Neural cell (in vitro differentiated cells): ENCODE results near the gene PDE7B.

Experiments used
- EZH2 ChIP-seq: fragments of 200-600, 300-800 bp; shearing (Covaris generic), sonication (generic); IDR thresholded peaks from 2 replicates; pipeline ENCODE4 v1.6.1; 2014; ENCODE audit warnings: antibody characterized with exemption, low read length, borderline replicate concordance, mild to moderate bottlenecking; ENCODE audit not compliant: insufficient read depth, poor library complexity, severe bottlenecking
- MXI1 ChIP-seq: fragments of 450-650 bp; conservative IDR thresholded peaks from 2 replicates; pipeline ENCODE4 v1.6.1; 2014; ENCODE audit warnings: antibody characterized with exemption, mild to moderate bottlenecking; ENCODE audit not compliant: poor library complexity, severe bottlenecking
- POLR2AphosphoS5 ChIP-seq: IDR thresholded peaks from 2 replicates; pipeline ENCODE4 v1.6.1; 2012
- SMC3 ChIP-seq: fragments of 450-650 bp; conservative IDR thresholded peaks from 2 replicates; pipeline ENCODE4 v1.6.1; 2014; ENCODE audit warnings: antibody characterized with exemption, mild to moderate bottlenecking, moderate library complexity; ENCODE audit not compliant: poor library complexity
- TF ChIP-seq, protein P1 (sequence below): fragments of 450-650 bp; IDR thresholded peaks from 2 replicates; pipeline ENCODE4 v1.5.1; 2014; ENCODE audit warnings: antibody characterized with exemption, mild to moderate bottlenecking, moderate library complexity; ENCODE audit not compliant: poor library complexity, severe bottlenecking

DNA sequence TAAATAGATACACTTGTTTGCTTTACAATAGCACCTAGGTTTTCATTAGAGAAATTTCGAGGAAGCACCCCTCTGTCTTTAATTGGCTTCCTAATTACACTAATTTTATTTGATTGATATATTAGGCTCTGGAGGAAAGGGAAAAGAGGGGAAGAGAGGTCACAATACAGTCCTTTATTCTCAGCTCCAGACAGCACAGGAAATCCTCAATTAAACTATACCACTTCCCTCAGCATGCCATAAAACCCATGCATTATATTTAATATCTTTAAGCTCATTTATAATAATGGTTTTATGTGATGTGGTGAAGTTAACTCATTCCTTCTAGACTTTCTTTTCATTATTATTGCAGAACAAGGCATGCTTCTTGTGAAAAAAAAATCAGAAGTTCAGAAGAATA lies 17.7 kb upstream of the PDE7B start:
- TF ChIP-seq, protein P1, sequence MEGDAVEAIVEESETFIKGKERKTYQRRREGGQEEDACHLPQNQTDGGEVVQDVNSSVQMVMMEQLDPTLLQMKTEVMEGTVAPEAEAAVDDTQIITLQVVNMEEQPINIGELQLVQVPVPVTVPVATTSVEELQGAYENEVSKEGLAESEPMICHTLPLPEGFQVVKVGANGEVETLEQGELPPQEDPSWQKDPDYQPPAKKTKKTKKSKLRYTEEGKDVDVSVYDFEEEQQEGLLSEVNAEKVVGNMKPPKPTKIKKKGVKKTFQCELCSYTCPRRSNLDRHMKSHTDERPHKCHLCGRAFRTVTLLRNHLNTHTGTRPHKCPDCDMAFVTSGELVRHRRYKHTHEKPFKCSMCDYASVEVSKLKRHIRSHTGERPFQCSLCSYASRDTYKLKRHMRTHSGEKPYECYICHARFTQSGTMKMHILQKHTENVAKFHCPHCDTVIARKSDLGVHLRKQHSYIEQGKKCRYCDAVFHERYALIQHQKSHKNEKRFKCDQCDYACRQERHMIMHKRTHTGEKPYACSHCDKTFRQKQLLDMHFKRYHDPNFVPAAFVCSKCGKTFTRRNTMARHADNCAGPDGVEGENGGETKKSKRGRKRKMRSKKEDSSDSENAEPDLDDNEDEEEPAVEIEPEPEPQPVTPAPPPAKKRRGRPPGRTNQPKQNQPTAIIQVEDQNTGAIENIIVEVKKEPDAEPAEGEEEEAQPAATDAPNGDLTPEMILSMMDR, result no peak
- TF ChIP-seq MXI1 (no peak), POLR2AphosphoS5 (no peak), SMC3 (no peak), EZH2 (no peak)
